ENCODE results near the gene CHKA. TPM values are rescaled to one million over a fixed set of nuclear protein-coding genes. Genes with fewer than 3 reads are reported as not detected.

The CHKA gene
- total and polyA plus RNA-seq, 9 of the 15 experiments (the other 6 are each of a cell fraction or from before 2014, with no cell fraction given), result 3.6 to 37.0 (median 30.2) TPM

- TF ChIP-seq ZNF407 (IDR thresholded peaks at IDR 0.05; ENCODE audit: low read depth) (no peak), EGR1 (conservative IDR thresholded peaks at IDR 0.05) (no peak), DMBX1 (CRISPR knock-in tag; IDR thresholded peaks at IDR 0.05; ENCODE audit: borderline replicate concordance) (no peak), ATF2 (CRISPR knock-in tag; IDR thresholded peaks at IDR 0.05) (no peak), NEUROD1 (IDR thresholded peaks at IDR 0.05; ENCODE audit: borderline replicate concordance, low read depth, low read length, partially characterized antibody) (peak; percentile 42), ZNF274 (IDR thresholded peaks at IDR 0.05; ENCODE audit: borderline replicate concordance, low read depth, low read length) (no peak), ZNF778 (CRISPR knock-in tag; IDR thresholded peaks at IDR 0.05) (no peak), KLF1 (tag; IDR thresholded peaks at IDR 0.05) (no peak), ARID2 (IDR thresholded peaks at IDR 0.05) (no peak), MTA2 (IDR thresholded peaks at IDR 0.05; ENCODE audit: low read depth) (no peak), TCF15 (CRISPR knock-in tag; IDR thresholded peaks at IDR 0.05) (no peak), HDAC1 (IDR thresholded peaks at IDR 0.05) (peak in 1 of 2 experiments; percentile 49; a peak in 1 of 4 replicates), PHB (CRISPR knock-in tag; IDR thresholded peaks at IDR 0.05) (no peak), ARID1B (IDR thresholded peaks at IDR 0.05) (no peak), SMARCA4 (IDR thresholded peaks at IDR 0.05) (no peak), ZNF212 (CRISPR knock-in tag; IDR thresholded peaks at IDR 0.05) (no peak)
Measured at GRCh38 chr11:68003846-68004550, 117.2 kb downstream of the CHKA start, which contains the start of gene UNC93B1 (continued).
